CD4-positive, alpha-beta T cell treated with Interleukin-21 for 1 hour (primary cell): ENCODE results near the gene RAB7A.
"Not testable (repeated sequence)": the region's sequence is repeated elsewhere in the genome, so short reads cannot be mapped to it uniquely, and the experiment has no call there.

Experiments used
- DNase-seq: peaks from one replicate; pipeline ENCODE4 v3.0.0-alpha.2; 2020

Gene RAB7A

GRCh38 chr3:128712848-128713247, 13.1 kb upstream of the RAB7A start:
- DNase-seq, result no peak

DNA sequence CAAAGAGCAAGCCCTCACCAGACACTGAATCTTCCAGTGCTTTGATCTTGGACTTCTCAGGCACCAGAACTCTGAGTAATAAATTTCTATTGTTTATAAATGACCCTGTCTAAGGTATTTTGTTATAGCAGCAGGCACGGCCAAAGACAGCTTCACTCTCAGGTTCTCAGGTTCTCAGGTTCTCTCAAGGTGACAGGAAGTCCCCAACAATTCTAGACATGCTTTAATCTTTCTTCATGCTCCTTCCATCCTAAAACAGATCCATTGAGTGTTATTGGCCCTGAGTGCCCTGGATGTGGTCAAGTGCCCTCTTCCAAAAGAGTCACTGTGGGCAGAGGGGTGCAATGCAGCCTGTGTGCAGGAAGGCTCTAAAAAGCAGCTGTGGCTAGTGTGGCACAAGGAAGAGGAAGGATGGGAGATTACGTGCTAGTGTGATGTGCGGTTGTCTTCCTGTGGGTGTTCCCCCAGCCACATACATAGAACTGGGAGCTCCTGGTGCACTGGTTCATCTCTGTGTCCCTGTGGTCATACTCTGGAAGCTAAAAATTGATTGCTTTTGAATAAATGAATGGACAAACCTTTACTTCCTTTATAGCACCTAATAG, 11.0 kb upstream of the RAB7A start:
- peak; percentile 52 for DNase-seq

DNA sequence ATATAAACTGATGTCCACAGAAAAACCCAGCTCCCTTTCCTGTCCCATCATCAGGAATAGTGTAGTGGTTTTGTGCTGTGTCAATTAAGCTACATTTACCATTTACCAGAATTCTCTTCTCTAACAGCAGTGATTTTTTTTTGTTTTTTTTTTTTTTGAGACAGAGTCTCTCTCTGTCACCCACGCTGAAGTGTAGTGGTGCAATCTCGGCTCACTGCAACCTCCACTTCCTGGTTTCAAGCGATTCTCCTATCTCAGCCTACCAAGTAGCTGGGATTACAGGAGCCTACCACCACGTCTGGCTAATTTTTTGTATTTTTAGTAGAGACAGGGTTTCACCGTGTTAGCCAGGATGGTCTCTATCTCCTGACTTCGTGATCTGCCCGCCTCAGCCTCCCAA, 7.1 kb upstream of the RAB7A start:
- not testable (repeated sequence) for DNase-seq

- DNase-seq, result no peak
Observed at GRCh38 chr3:128720891-128721290, 5.1 kb upstream of the RAB7A start.

- no peak for DNase-seq
Observed at GRCh38 chr3:128723477-128723876, 2.5 kb upstream of the RAB7A start.

GRCh38 chr3:128725547-128726022, 398 bp upstream of the RAB7A start:
- DNase-seq, result no peak

DNA sequence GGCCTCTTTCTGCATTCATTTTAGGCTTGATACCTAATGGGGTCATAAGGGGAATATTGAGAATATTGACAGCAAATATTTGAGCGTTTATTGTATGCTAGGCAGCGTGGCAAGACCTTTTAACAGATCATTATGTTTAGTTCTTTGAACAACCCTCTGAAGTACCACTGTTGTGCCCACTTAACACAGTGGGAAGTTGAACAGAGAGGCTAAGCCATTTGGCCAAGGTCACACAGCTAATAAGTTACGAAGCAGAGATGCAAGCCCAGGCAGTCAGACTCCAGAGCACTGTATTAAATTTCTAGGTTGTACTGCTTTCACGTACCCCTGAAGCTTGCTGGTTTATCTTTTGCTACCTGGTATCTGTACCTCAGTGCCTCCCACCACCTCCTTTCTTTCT, 1.1 kb downstream of the RAB7A start:
- DNase-seq, result no peak

GRCh38 chr3:128727485-128727884, 1.5 kb downstream of the RAB7A start:
- DNase-seq, result no peak

DNA sequence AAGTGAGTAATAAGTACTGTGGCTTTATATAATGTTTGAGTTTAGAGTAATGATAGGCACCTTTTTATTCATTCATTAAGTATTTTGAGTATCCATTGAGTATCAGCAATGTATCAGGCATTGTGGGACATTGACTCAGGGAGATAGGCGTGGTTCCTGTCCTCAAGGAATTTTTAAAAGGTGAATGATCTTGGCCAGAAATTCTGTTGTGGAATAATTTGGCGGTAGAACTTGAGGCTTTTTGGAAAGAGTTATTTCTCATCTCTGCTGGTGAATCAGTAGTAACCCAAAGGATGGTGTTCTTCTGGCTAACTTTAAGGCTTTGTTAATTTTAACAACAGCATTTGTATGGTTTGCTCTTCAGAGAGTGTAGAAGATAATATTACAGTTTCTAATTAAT, 2.0 kb downstream of the RAB7A start:
- no peak for DNase-seq

- DNase-seq, result not testable (repeated sequence)
Observed at GRCh38 chr3:128728521-128728920, 2.5 kb downstream of the RAB7A start.

DNA sequence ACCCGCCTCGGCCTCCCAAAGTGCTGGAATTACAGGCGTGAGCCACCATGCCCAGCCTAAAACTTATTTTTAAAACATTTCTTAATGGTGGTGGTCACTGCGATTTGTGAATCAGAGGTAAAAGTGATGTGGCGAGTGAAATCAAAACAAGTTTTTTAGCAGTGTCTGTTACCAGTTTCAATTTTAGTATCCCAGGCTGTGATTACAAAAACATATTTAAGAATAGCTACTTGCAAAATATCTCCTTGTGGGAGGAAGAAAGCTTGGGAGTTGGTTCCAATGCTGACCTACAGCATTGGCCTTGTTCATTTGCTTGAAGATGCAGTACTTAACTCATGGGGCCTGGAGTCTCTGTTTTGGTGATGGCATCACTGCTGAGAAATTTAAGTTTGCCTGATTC, 4.5 kb downstream of the RAB7A start:
- DNase-seq, result no peak

GRCh38 chr3:128734523-128735189, 8.7 kb downstream of the RAB7A start:
- DNase-seq, result no peak

GRCh38 chr3:128735287-128735686, 9.3 kb downstream of the RAB7A start:
- no peak for DNase-seq

DNA sequence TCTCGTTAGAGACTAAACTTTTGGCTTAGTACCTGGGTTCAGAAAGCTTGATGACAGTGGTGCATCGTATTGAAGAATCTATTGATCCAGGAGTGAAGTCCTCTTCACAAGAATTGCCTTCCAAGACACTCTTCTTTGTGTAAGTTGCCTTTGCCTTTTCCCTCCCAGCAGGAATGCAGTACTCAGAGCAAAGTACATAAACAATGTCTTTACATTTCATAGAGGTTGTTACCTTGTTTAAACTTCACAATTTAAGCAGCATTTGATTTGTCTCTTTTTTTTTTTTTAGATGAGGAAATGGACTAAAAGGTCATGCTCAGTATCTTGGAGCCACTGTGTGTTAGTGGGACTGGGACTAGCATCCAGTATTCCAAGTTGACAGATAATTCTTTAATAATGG, 9.9 kb downstream of the RAB7A start:
- DNase-seq, result no peak

DNA sequence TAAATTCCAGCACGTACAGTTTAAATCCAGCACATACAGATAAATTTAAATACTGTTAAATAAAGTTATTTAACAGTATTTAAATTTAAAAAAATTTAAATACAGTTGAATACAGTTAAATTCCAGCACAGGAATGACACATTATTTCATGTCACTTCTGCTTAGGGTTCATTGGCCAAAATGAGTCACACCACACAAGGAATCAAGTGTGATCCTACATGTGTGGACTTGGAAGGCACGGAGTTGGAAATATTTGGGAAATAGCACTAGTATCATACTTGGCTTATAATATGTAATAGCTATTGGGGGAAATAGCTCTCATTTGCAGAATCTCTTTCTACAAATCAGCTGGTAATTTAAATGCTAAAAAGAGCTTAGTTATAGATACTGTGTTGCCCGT, 10.6 kb downstream of the RAB7A start:
- DNase-seq, result no peak

GRCh38 chr3:128740621-128741020, 14.6 kb downstream of the RAB7A start:
- DNase-seq, result no peak

- no peak for DNase-seq
Observed at GRCh38 chr3:128742821-128743594, 17.0 kb downstream of the RAB7A start.

GRCh38 chr3:128745742-128746141, 19.8 kb downstream of the RAB7A start:
- DNase-seq, result no peak

- no peak for DNase-seq
Observed at GRCh38 chr3:128746881-128747280, 20.9 kb downstream of the RAB7A start.

- DNase-seq, result no peak
Observed at GRCh38 chr3:128748557-128748956, 22.6 kb downstream of the RAB7A start.

- DNase-seq, result no peak
Observed at GRCh38 chr3:128749035-128749434, 23.1 kb downstream of the RAB7A start.

DNA sequence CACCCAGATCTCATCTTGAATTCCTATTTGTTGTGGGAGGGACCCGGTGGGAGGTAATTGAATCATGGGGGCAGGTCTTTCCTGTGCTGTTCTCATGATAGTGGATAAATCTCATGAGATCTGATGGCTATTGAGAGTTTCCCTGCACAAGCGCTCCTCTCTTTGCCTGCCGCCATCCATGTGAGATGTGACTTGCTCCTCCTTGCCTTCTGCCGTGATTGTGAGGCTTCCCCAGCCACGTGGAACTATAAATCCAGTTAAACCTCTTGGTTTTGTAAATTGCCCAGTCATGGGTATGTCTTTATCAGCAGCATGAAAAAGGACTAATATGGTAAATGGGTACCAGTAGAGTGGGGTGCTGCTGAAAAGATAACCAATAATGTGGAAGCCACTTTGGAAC, 23.6 kb downstream of the RAB7A start:
- DNase-seq, result not testable (repeated sequence)

DNA sequence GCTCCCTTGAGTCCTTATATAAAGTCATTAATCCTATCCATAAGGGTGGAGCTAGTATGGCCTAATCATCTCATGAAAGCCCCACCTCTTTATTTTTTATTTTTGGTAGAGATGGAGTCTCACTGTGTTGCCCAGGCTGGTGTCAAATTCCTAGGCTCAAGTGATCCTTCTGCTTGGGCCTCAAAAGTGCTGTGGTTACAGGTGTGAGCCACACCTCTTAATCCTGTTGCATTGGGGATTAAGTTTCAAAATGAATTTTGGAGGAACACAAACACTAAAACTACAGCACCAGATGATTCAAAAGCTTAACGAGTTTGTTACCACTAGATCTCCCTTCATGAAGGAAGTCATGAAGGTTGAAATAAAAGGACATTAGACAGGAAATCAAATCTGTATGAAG, 27.7 kb downstream of the RAB7A start:
- DNase-seq, result no peak

DNA sequence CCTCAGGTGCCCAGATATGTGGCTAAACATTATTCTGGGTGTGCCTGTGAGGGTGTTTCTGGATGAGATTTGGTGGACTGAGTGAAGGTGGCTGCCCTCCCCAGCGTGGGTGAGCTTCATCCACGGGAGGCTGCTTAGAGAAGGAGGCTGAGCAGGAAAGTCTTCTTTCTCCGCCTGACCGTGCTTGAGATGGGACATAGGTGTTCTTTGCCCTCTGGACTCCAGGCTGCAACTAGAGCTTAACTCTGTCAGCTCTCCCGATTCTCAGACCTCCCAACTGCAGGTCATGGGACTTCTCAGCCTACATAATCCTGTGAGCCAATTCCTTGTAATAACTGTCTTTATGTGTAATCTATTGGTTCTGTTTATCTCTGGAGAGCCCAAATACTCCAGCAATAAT, 34.1 kb downstream of the RAB7A start:
- DNase-seq, result no peak
